MM.1S (cell line): ENCODE results near the gene ATF7IP.

Experiments used
- EZH2phosphoT487 ChIP-seq: fragments of 300-600 bp; sonication (generic); IDR thresholded peaks from 2 replicates; pipeline ENCODE4 v1.6.1; 2018; ENCODE audit warnings: antibody characterized with exemption, low read length
- TF ChIP-seq, protein P1 (sequence below): fragments of 300-600 bp; sonication (generic); IDR thresholded peaks from 2 replicates; pipeline ENCODE4 v1.5.1; 2016; ENCODE audit warnings: antibody characterized with exemption, low read length, mixed read lengths

DNA sequence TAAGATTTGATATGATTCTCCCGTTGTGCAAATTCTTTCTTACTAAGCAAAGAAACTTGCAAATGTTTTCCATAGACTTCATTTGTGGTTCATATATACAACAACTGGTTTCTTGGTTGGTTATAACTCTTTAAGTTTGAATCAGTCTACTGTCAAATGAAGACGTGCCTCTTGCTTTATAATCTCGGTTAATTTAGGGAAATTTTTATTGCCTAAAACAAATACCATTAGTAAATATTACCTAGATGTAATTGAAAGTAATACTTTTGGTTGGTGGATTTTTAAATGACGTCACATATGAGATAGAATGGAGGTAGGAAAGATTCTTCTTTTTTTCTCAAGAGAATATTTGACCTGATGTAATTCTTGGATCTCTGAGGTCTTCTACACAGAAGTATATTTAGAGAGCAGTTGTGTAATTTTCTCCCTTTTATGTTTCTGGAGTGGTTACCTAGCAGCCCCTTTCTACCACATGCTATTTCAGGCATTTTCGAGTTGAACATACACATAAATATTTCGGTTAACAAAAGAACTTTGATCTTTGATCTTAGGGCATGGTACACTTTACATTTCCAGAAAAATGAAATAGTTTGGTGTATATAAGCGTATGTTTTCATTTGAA lies 1.7 kb downstream of the ATF7IP start:
- TF ChIP-seq, protein P1, sequence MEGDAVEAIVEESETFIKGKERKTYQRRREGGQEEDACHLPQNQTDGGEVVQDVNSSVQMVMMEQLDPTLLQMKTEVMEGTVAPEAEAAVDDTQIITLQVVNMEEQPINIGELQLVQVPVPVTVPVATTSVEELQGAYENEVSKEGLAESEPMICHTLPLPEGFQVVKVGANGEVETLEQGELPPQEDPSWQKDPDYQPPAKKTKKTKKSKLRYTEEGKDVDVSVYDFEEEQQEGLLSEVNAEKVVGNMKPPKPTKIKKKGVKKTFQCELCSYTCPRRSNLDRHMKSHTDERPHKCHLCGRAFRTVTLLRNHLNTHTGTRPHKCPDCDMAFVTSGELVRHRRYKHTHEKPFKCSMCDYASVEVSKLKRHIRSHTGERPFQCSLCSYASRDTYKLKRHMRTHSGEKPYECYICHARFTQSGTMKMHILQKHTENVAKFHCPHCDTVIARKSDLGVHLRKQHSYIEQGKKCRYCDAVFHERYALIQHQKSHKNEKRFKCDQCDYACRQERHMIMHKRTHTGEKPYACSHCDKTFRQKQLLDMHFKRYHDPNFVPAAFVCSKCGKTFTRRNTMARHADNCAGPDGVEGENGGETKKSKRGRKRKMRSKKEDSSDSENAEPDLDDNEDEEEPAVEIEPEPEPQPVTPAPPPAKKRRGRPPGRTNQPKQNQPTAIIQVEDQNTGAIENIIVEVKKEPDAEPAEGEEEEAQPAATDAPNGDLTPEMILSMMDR: no peak
- TF ChIP-seq EZH2phosphoT487: no peak
